GM18951 (cell line): Measurements from ENCODE around the gene DIRAS3.
"Not testable (repeated sequence)": the region's sequence is repeated elsewhere in the genome, so short reads cannot be mapped to it uniquely, and the experiment has no call there.

Experiments
- POLR2A ChIP-seq: IDR thresholded peaks from 4 replicates; pipeline ENCODE4 v1.6.1; 2011; ENCODE audit warnings: mild to moderate bottlenecking; ENCODE audit not compliant: insufficient read length, insufficient read depth; ENCODE audit errors: extremely low read depth
- in situ Hi-C: fragments of 300-500 bp; cut with MboI; formaldehyde crosslinking; loops from one replicate; pipeline ENCODE4 v1.12.0; 2022; ENCODE audit warnings: low sequenced_read_pairs, mixed read lengths, inconsistent platforms; ENCODE audit not compliant: unreplicated experiment

DIRAS3 gene, protein sequence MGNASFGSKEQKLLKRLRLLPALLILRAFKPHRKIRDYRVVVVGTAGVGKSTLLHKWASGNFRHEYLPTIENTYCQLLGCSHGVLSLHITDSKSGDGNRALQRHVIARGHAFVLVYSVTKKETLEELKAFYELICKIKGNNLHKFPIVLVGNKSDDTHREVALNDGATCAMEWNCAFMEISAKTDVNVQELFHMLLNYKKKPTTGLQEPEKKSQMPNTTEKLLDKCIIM

DNA sequence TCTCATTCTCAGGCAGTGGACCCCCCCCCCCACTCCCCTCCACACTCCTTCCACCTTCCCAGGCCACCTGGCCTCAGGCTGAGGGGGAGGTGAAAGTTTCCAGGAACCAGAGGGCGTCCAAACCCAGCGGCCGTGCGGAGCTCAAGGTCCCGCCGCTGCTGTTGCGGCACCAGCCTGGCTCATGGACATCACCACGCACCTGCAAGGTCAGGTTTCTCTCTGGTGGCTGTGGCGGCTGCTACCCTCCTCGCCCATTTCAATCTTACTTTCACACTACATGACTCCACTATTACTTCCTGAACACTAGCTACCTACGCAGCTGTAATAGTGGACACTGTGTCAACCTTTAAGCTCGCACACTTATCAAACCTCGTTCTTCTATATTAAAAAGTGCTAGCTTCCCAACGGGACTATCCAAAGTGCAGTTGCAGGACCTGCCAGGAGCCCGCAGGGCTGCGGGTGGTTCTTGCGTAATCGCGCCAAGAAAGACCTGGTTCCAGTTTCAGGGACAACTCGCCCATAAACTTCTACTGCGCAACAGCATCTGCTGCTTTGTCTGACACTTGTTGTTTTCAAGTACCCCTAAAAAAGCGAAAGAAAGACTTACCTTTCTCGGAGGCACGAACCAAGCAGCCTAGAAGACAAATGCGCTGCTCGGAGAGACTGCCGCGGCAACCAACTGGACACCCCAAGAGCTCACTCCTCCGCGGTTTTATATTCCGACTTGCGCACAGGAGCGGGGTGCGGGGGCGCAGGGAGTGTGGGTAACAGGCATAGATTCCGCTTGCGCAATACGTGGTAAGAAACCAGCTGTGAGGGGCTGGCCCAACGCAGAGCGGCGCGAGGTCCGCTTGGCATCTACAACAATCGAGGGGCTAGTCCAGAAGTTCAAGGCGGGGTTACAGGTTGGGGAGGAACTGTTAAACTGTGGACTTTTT is at the start of gene DIRAS3:
DIRAS3 (minus strand) TSS at position 687 of the 938 bp plus-strand sequence. CDS start 3,330 bp downstream, outside the sequence.
- in situ Hi-C loops = no loop called here
- no peak for TF ChIP-seq POLR2A

DNA sequence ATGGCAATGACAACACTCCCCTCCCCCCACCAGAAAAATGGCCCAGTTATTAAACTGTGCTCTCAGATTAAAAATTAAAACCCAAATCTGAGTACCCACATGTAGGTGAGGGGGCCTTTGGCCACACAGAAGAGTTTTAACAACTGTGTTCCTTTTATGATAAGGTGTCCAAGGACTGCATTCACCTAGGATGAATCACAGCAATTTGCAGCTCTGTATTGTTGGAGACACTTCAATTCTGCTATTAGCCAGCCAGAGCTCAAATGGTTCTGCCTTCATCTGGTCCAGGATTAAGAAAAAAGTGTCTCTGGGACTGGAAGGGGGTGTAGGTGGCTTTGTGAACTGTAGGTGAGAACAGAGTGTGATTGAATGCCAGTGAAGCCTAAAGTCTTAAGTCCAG is 43.3 kb upstream of the DIRAS3 start:
- in situ Hi-C loops = no loop called here
- TF ChIP-seq POLR2A = no peak

DNA sequence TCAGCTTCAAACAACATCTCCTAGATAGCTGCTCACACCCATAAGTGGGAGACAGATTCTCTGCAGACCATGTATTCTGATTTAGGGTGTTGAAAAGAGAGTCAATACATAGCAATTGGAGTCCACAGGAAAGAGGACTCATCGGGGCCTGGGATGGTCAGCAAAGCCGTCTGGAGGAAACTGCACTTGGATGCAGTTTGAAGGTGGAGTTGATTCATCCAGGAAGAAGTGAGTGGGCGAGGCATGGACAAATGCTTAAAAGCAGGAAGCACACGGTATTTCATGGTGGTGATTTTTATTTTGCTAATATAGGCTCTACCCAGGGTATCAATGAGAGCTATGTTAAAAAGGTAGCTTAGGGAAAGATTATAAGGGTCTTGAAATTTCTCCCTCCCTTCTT is 36.8 kb upstream of the DIRAS3 start:
- TF ChIP-seq POLR2A = no peak
- in situ Hi-C loops = no loop called here

DNA sequence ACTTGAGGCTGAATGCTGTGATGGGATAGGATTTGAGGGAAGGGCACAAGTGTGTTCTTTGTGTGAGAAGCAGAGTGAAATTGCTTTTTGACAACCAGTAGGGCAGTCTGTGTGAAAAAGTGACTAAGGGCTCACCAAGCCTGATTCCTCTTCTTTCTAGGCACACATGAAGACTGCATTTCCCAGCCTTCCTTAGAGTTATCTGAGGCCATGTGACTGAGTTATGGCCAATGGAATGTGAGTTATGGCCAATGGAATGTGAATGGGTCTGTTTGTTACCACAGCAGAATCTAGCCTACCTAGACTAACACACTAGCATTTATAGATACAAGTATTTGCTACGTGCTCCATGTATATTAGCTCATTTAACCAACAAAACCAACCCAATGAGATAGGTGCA is 35.3 kb upstream of the DIRAS3 start:
- no peak for TF ChIP-seq POLR2A
- in situ Hi-C loops = no loop called here

DNA sequence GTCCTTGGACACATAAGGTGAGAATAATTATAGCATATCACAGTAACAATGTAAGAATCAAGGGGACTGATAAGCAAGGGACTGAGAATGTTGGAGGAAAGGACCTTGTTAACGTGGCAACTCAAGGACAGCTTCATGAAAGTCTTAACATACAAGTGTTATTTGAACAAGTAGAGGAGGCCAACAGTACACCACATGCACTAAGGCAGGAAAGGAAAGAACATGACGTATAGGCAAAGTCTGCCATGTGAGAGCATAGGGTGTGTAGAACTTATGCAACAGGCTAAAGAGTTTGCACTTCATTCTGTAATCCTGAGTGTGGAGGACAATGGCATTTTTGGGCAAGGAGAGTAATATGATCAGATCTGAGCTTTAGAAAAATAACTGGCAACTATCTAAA is 33.3 kb upstream of the DIRAS3 start:
- no peak for TF ChIP-seq POLR2A
- in situ Hi-C loops = no loop called here

DNA sequence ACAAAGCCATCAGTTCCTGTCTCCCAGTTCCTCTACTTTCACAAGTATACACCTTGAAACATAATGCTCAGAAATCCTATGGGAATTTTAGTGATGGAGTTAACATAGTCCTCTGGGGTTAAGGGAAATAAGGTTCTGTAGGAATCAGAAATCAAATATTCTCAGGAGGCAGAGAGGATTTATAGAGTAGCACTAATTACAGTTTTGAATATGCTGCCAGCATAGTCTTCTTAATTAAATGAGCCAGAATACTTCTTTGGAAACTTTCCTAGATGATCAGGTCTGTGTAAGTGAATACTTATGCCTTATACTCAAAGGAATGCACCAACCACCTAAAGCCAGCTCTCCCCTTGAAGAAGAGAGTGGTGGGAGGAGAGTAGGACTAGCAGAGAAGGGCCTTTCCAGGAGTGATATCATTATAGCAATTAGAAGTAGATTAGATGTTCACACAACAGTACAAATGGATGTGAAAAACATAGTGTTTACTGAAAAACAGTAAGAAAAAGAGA is 31.4 kb upstream of the DIRAS3 start:
- TF ChIP-seq POLR2A = no peak
- in situ Hi-C loops = no loop called here

DNA sequence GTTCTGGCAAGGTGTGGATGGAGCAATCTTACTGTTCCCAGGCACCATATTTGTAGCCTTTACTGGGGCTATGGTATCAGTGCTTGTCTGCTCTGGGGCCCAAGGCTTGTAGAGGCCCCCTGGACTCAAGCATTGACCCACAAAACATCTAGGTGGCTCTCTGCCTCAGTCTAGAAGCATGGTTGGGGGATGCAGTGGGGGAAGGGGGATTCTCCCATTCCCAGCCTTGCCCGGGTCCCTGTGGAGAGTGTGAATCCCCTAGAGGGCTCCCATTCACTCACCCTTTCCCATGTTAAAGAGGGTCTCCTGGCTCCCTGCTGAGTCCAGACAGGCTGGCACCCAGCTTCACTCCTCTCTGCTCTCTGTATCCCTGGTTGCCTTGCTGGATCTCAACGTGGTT is 28.2 kb upstream of the DIRAS3 start:
- in situ Hi-C loops = no loop called here
- no peak for TF ChIP-seq POLR2A

DNA sequence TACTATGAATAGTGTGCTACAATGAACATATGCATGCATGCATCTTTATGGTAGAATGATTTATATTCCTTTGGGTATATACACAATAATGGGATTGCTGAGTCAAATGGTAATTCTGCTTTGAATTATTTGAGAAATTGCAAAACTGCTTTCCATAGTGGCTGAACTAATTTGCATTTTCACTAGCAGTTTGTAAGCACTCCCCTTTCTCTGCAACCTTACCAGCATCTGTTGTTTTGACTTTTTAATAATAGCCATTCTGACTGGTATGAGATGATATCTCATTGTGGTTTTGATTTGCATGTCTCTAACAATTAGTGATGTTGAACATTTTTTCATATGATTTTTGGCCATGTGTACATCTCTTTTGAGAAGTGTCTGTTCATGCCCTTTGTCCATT is 24.0 kb upstream of the DIRAS3 start:
- in situ Hi-C loops = no loop called here
- TF ChIP-seq POLR2A = no peak

DNA sequence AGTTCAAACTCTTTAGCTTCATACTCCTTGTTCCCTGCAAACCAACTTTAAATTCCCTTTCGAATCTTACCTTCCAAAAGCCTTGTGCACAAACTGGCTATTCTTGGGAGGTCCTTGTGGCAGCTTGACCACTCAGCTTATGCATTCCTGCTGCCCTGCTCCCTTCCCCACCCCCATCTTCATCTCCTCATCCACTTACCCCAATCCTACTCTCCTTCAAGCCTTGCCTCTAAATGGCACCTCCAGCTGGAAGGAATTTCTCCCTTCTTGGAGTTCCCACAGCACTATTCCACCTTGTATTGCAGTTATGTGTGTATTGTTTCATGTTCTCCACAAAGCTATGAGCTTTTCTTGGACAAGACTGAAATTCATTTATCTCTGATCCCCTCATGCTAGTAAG is 15.3 kb upstream of the DIRAS3 start:
- TF ChIP-seq POLR2A = no peak
- in situ Hi-C loops = no loop called here

DNA sequence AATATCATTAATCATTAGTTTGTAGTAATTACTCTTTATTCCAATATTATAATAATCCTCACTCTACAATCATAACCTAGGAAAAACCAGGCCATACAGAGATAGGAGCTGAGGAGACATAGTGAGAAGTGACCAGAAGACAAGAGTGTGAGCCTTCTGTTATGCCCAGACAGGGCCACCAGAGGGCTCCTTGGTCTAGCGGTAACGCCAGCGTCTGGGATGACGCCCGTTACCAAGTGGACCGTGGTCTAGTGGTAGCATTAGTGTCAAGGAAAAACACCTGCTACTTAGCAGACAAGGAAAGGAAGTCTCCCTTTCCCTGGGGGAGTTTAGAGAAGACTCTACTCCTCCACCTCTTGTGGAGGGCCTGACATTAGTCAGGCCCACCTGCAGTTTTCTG is 7.6 kb upstream of the DIRAS3 start:
- in situ Hi-C loops = not testable (repeated sequence)

DNA sequence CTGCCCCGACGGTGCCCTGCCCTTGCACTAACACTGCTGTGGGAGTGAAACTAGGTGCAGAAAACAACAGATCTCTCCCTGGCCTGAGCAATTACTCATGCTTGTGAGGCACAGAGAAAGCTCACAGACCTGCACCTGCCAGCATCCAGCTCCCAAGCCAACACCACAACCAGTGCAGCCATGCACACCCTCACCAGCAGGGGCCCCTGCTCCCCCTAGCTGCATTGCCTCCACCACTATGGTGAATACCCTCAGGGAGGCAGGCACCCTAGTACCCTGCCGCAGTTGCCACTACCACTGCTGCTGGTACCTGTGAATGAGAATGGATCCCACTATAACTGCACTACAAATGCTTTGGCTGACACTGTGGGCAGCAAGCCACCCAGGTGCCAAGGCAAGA is 7.1 kb upstream of the DIRAS3 start:
- TF ChIP-seq POLR2A = no peak
- in situ Hi-C loops = no loop called here

DNA sequence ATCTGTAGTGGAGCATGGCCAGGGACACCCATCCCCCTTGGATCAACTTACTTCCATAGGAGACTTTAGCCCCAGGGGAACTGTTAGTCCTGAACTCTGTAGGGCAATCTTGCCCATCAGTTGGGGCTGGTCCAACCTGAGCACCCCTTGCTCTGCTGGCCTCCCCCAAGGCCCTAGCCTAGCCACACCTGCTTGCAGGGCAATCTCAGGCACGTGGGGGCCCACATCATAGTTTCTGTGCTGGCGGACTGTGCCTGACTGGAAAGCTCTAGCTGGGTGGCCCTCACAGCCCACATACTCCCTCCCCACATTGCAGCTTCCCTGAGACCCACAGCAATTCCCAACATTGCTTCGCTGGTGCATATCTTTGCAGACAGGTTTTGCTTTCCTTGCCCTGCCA is 6.6 kb upstream of the DIRAS3 start:
- in situ Hi-C loops = no loop called here
- TF ChIP-seq POLR2A = no peak

DNA sequence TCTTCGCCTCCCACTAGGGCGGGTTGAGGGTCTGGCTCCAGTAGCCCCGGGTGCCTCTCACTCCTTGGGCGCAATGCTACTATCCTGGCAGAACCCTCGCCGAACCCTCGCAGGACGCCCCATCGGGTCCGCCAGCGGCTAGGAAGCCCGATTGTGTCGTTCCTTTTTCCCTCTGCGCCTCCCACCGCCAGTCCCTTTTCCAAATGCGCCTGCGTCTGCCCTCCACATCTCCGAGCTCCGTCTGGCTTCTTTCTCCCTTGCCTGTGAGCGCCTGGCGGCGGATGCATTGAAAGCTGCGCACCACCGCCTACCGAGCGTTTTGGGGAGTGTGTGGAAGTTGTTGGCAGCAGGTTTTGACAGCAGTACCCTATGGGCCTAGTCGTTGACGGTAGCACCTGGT is 1.0 kb upstream of the DIRAS3 start:
- in situ Hi-C loops = no loop called here
- TF ChIP-seq POLR2A = no peak

DNA sequence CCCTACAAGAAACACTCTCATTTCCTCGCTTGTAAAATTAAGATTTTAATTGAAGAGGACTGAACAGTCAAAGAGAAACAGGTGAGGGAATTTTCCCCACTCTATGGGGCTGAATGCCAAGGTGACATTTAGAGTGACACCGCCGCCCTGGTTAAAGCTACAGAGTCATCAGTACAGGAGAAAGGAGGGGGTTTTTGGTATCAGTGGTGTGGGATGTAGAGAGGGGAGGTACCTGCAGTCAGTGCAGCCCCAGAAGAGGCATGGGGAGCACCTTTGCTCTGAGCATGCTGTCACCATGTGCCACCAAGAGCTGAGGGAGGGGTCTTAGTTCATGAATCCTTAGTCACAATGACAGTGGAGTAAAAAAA is 2.8 kb downstream of the DIRAS3 start:
- in situ Hi-C loops = no loop called here
- no peak for TF ChIP-seq POLR2A
